Breast epithelium (tissue), 3 donors: ENCODE results near the gene PLEKHG7.

ENCODE experiments used
- POLR2AphosphoS5 ChIP-seq, 3 donors: sonication (generic); formaldehyde crosslinking; IDR thresholded peaks; one replicate each; pipeline ENCODE4 v1.6.1; 2017; ENCODE audit warnings: antibody characterized with exemption in 3 of 3
- TF ChIP-seq, protein P1 (sequence below), 3 donors: fragments of 450-650 bp; IDR thresholded peaks; one replicate each; pipeline ENCODE4 v1.5.1; 2016 to 2017; ENCODE audit warnings: antibody characterized with exemption in 3 of 3, mild to moderate bottlenecking in 3 of 3, moderate library complexity in 3 of 3

DNA sequence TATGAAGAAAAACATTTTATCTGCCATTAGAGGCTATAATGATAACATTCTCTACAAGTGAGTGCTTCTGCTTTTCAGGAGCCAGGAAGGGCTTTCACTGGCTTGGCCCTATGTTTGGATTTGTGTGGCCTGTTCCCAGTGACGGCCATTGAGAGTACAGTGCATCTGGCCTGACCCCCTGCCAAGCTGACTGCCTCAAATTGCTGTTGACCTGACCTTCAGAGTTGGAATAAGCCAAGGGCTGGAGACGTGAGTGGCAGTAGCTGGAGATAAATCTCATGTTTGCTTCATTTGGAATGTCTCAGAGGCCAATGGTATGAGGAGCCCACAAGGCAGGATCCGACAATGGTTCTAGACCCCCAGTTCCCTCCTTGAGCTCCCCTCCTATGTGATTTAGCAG is 28.3 kb upstream of the PLEKHG7 start:
- TF ChIP-seq, protein P1, sequence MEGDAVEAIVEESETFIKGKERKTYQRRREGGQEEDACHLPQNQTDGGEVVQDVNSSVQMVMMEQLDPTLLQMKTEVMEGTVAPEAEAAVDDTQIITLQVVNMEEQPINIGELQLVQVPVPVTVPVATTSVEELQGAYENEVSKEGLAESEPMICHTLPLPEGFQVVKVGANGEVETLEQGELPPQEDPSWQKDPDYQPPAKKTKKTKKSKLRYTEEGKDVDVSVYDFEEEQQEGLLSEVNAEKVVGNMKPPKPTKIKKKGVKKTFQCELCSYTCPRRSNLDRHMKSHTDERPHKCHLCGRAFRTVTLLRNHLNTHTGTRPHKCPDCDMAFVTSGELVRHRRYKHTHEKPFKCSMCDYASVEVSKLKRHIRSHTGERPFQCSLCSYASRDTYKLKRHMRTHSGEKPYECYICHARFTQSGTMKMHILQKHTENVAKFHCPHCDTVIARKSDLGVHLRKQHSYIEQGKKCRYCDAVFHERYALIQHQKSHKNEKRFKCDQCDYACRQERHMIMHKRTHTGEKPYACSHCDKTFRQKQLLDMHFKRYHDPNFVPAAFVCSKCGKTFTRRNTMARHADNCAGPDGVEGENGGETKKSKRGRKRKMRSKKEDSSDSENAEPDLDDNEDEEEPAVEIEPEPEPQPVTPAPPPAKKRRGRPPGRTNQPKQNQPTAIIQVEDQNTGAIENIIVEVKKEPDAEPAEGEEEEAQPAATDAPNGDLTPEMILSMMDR (IDR thresholded peaks at IDR 0.05), result no peak
- TF ChIP-seq POLR2AphosphoS5 (IDR thresholded peaks at IDR 0.05), result no peak
